Astrocyte of the hippocampus (primary cell): ENCODE data around the gene FAM222A.

Experiments
- DNase-seq: peaks from one replicate; pipeline ENCODE4 v3.0.0; 2011; ENCODE audit warnings: low read depth, low spot score

Gene FAM222A

GRCh38 chr12:109713187-109714070 lies at the start of gene FAM222A:
FAM222A (plus strand) TSS chr12:109713825; CDS start chr12:109744147, 30,322 bp downstream.
- DNase-seq: peak; percentile 99

DNA sequence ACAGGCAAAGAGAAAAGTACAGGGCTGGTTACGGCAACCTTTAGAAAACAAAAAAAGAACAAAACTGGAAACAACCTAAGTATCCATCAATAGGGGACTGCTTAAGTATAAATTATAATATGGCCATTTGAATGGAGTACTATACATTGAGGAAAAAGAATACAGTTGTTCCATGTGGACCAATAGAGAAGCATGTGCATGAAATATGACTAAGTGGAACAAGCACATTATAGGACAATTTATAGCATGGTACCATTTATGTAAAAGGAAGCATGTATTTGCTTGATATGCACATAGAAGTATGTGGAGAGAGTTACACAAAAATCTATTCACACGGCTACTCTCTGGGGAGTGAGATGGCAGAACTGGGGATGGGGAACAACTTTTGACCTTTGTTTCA lies 49.2 kb upstream of the FAM222A start:
- no peak for DNase-seq

GRCh38 chr12:109666068-109666467 lies 47.6 kb upstream of the FAM222A start:
- DNase-seq: no peak

GRCh38 chr12:109670731-109671130 lies 42.9 kb upstream of the FAM222A start:
- no peak for DNase-seq

- DNase-seq: no peak
Measured at GRCh38 chr12:109671502-109671901, 42.1 kb upstream of the FAM222A start.

DNA sequence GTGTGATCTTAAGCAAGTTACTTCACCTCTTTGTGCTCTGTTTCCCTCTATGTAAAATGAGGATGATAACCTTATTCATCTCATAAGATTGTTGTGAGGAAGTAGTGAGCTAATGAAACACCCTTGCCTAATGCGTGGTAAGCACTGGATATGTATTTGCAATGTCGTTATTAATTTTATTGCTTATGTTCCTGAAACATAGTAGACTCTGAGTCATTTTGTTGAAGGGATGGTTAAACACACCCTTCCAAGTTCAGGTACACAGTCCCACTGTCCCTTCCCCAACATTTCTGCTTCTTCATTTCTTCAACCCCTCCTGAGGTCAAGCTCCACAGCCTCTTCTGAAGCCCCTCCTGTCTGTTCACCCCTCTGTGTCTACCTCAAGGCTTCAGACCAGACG lies 40.2 kb upstream of the FAM222A start:
- no peak for DNase-seq

DNA sequence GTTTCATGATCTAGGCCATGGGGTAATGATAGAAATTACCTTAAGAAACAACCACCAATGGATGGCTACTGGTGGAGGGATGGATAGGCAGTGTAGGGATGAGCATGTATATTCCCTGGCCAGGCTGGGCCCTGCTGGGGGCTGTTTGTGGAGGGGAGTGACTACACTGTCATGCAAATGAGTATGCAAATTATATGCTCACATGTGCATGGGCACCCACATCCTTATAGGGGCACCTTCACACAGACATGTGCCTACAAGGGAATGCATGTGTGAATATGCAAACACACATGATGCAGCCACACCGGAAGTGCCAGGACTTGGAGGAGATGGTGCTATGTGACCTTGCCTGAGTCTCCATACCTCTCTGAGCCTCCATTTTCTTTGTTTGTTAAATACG lies 39.7 kb upstream of the FAM222A start:
- no peak for DNase-seq

- DNase-seq: no peak
Measured at GRCh38 chr12:109675411-109675810, 38.2 kb upstream of the FAM222A start.

- no peak for DNase-seq
Measured at GRCh38 chr12:109677279-109677691, 36.3 kb upstream of the FAM222A start.

DNA sequence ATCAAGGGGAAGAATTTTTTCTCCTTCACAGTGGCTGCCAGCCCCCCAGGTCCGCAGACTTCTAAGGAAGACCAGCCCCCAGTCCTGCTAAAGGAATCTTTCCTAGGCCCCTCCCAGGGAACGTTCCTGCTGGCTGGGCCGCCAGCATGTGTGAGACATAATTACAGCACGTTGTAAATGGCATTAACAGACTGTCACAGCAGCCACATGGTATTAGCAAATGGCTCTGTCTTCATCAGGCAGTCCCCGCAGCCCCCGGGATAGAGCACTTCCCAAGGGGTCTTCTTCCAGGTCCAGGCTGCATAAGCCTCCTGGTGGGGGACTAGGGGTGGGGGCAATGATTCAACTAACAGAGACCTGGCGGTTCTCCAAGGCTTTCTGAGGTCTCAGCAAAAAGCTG lies 34.9 kb upstream of the FAM222A start:
- no peak for DNase-seq

DNA sequence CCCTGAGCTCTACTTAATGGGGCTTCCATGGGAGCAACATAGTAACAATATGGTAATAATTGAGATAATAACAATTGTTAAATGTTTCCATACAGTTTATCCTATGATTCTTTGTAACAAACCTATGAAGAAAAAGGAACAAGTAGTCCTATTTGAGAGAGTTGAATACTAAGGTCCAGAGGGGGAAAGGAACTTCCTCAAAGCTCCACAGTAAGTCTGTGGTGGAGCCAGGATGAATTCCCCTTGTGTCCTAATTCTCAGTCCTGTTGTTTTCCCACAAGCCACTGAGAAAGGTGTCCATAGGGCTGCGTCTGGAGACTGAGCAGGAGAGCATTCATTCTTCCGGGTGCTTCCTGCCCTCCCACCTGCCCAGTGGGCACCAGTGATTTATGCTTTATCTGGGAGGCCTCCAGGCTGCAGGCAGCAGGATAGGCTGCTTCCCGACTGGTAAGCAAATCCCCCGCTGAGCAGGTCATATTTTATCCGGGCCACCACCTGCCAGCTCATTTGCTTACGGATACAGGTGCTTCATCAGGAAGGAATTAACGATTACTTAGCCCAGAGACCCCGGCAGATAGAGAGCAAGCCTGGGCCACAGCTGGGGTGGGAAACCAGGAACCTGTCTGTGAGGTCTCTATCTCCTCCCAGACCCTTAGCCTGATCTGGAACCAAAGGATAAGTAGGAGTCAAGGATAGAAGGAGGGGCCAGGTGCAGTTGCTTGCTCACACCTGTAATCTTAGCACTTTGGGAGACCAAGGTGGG lies 33.9 kb upstream of the FAM222A start:
- no peak for DNase-seq

- no peak for DNase-seq
Measured at GRCh38 chr12:109680264-109681005, 33.2 kb upstream of the FAM222A start.

- no peak for DNase-seq
Measured at GRCh38 chr12:109681986-109682707, 31.5 kb upstream of the FAM222A start.

DNA sequence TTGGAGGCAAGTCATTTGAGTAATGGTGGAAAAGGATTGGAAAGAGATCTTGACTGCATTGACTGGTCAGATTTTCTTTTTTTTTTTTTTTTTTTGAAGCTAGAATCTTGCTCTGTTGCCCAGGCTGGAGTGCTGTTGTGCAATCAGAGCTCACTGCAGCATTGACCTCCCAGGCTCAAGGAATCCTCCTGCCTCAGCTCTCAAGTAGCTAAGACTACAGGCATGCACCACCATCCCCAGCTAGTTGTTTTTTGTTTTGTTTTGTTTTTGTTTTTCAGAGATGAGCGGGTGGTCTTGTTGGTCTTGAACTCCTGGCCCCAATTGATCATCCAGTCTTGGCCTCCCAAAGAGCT lies 30.9 kb upstream of the FAM222A start:
- no peak for DNase-seq

DNA sequence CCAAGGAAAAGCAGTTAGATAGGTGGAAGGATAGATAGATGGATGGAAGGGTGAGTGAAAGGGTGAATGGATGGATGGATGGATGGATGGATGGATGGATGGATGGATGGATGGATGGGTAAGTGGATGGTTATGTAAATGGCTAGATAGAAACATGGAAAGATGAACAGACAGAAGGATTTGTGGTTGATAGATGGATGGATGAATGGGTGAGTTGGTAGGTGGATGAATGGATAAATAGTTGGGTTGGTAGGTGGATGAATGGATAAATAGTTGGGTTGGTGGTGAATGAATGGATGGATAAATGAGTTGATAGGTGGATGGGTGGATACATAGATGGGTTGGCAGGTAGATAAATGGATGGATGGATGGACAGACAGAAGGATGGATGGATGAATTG lies 30.3 kb upstream of the FAM222A start:
- DNase-seq: no peak

DNA sequence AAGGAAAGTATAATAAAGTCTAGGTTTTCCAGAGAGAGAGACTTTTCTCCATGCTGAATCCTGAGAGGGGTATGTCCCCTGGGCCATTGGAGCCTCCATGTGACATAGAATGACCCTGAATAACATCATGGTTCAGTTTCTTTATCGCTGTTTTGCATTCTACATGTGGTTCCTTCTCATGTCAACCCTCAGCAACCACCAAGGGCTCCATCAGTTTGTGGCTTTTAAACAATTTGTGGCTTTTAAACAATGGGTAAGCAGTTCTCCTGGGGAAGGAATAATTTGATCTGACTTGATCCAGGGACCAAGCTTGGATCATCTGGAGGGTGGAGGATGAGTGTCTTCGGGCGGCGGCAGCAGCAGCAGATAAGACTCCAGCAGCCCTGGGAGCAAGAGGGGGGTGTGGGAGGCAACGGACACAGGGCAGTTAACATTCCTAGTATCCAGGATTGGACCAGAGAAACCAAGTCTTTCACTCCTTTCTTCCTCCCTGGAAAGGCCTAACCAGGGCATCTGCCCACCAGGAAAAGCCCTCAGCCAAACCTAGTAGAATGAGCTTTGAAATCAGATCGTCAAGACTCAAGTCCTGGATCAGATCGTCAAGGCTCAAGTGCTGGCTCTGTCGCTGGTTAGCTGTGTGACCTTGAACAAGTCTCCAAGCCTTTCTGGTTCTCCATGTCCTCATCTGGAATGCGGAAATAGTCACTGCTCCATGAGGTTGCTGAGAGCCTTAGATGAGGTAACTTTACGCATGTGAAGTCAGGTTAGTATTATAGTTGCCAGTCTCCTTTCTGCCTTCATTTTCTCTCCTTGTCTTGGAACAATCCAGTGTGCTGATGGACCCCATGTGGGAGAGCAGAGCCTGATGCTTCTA lies 27.8 kb upstream of the FAM222A start:
- DNase-seq: no peak

- DNase-seq: no peak
Measured at GRCh38 chr12:109686523-109686922, 27.1 kb upstream of the FAM222A start.

GRCh38 chr12:109687250-109687649 lies 26.4 kb upstream of the FAM222A start:
- no peak for DNase-seq

DNA sequence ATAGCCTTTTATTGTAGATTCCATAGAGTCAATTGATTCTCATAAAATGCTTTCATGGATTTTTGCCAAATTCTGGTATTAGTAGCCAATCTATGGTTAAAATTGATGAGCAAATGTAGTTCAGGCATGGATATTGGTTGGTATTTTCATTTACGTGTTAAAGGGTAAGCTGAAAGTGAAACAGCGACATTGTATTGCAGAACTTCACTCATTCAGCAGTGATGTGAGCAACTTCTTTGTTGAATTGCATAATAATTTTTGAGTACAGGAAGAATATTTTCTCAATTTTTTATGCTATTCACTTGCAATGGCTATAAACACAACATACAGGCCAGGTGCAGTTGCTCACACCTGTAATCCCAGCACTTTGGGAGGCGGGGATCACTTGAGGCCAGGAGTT lies 24.2 kb upstream of the FAM222A start:
- no peak for DNase-seq

- DNase-seq: no peak
Measured at GRCh38 chr12:109693160-109693559, 20.5 kb upstream of the FAM222A start.
